HL-60 (cell line): ENCODE data around the gene WRAP73.

ENCODE experiments used
- POLR2AphosphoS5 ChIP-seq: IDR thresholded peaks from 2 replicates; pipeline ENCODE4 v1.6.1; 2012; ENCODE audit warnings: low read depth
- SPI1 ChIP-seq: IDR thresholded peaks from 2 replicates; pipeline ENCODE4 v1.6.1; 2012; ENCODE audit warnings: low read depth, mild to moderate bottlenecking, borderline replicate concordance
- TF ChIP-seq, protein P1 (sequence below): IDR thresholded peaks from one replicate; pipeline ENCODE4 v1.5.1; 2011; ENCODE audit warnings: low read length, control low read depth, inconsistent platforms; ENCODE audit not compliant: insufficient read depth
- TF ChIP-seq, protein P2 (sequence below): IDR thresholded peaks from 2 replicates; pipeline ENCODE4 v1.6.1; 2012; ENCODE audit warnings: low read depth; ENCODE audit not compliant: insufficient replicate concordance

DNA sequence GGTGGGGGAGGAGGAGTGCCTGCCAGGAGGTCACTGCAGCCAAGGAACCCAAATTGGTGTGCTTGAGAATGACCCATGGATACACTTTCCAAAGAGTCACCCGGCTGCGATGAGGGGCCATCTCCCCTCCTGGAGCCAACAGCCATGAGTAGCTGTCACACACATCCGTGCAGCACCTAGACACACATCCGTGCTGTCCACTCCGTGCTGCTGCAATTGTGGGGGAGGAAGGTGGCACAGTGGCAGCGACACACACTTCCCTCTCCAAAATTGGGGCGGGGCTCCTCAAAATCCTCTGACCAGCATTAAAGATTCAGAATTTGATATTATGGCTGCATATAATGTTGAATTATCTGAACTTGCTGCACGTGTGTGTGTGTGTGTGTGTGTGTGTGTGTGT, 18.2 kb upstream of the WRAP73 start:
- TF ChIP-seq, protein P1, sequence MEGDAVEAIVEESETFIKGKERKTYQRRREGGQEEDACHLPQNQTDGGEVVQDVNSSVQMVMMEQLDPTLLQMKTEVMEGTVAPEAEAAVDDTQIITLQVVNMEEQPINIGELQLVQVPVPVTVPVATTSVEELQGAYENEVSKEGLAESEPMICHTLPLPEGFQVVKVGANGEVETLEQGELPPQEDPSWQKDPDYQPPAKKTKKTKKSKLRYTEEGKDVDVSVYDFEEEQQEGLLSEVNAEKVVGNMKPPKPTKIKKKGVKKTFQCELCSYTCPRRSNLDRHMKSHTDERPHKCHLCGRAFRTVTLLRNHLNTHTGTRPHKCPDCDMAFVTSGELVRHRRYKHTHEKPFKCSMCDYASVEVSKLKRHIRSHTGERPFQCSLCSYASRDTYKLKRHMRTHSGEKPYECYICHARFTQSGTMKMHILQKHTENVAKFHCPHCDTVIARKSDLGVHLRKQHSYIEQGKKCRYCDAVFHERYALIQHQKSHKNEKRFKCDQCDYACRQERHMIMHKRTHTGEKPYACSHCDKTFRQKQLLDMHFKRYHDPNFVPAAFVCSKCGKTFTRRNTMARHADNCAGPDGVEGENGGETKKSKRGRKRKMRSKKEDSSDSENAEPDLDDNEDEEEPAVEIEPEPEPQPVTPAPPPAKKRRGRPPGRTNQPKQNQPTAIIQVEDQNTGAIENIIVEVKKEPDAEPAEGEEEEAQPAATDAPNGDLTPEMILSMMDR, result no peak
- TF ChIP-seq, protein P2, sequence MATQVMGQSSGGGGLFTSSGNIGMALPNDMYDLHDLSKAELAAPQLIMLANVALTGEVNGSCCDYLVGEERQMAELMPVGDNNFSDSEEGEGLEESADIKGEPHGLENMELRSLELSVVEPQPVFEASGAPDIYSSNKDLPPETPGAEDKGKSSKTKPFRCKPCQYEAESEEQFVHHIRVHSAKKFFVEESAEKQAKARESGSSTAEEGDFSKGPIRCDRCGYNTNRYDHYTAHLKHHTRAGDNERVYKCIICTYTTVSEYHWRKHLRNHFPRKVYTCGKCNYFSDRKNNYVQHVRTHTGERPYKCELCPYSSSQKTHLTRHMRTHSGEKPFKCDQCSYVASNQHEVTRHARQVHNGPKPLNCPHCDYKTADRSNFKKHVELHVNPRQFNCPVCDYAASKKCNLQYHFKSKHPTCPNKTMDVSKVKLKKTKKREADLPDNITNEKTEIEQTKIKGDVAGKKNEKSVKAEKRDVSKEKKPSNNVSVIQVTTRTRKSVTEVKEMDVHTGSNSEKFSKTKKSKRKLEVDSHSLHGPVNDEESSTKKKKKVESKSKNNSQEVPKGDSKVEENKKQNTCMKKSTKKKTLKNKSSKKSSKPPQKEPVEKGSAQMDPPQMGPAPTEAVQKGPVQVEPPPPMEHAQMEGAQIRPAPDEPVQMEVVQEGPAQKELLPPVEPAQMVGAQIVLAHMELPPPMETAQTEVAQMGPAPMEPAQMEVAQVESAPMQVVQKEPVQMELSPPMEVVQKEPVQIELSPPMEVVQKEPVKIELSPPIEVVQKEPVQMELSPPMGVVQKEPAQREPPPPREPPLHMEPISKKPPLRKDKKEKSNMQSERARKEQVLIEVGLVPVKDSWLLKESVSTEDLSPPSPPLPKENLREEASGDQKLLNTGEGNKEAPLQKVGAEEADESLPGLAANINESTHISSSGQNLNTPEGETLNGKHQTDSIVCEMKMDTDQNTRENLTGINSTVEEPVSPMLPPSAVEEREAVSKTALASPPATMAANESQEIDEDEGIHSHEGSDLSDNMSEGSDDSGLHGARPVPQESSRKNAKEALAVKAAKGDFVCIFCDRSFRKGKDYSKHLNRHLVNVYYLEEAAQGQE, result no peak
- TF ChIP-seq POLR2AphosphoS5 (no peak), SPI1 (no peak)
